ENCODE measurements around the gene ACTR3C.

- no peak for TF ChIP-seq CTCF (IDR thresholded peaks at IDR 0.05)
- no peak for TF ChIP-seq POLR2A (IDR thresholded peaks at IDR 0.05; ENCODE audit: low read depth)
- TF ChIP-seq EP300 (IDR thresholded peaks at IDR 0.05) = no peak
- TF ChIP-seq POLR2AphosphoS5 (IDR thresholded peaks at IDR 0.05) = no peak
Measured at GRCh38 chr7:150334108-150334507, 10.8 kb upstream of the ACTR3C start.
